ENCODE results near the gene SCN5A.

The SCN5A gene

GRCh38 chr3:38585791-38586420 lies 63.6 kb downstream of the SCN5A start:
- in situ Hi-C loops (cut with HindIII; ENCODE audit: low pct_unique_long_range_greater_than_20kb, low sequenced_read_pairs), result no loop called here
- no peak for TF ChIP-seq JUND (IDR thresholded peaks at IDR 0.05; ENCODE audit: low read depth)
- no peak for DNase-seq (ENCODE audit: low read depth in 1 of 2, low spot score in 1 of 2)

GRCh38 chr3:38583688-38584087 lies 65.8 kb downstream of the SCN5A start:
- no peak for DNase-seq (ENCODE audit: low read depth in 1 of 2, low spot score in 1 of 2)
- no peak for TF ChIP-seq JUND (IDR thresholded peaks at IDR 0.05; ENCODE audit: low read depth)
- in situ Hi-C loops (cut with HindIII; ENCODE audit: low pct_unique_long_range_greater_than_20kb, low sequenced_read_pairs), result no loop called here

DNA sequence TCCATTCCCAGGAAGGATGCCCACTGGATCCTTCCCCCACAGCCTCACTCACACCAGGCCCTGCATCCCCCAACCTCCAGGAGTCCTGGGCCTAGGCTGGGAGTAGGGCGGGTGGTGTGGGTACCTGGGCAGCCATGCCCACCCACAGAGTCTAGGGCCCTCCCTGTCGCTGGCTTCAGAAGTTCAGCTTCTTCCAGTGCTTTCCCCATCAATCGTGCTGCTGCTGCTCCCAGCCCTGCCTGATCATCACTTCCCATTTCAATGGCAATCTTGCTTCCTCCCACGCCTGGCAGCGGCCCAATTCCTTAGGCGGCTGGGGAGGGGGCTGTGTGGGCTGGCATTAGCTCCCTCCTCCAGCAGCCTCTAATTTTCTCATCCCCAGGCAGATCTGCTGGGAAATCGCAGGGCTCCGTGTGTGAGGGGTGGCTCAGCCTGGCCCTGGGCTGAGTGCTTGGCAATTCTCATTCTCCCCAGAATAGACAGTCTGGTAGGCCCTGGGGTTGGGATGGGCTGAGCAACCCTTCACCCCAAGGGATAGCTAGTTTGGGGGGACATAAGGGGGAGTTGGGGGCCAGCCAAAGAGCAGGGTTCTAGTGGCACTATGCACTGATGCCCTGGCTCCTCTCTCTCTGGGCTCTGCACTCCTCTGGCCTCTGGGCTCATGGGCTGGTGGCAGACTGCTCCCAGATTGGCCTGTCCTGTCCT lies 66.4 kb downstream of the SCN5A start:
- in situ Hi-C loops (cut with HindIII; ENCODE audit: low pct_unique_long_range_greater_than_20kb, low sequenced_read_pairs), result no loop called here
- no peak for DNase-seq (ENCODE audit: low read depth in 1 of 2, low spot score in 1 of 2)
- TF ChIP-seq JUND (IDR thresholded peaks at IDR 0.05; ENCODE audit: low read depth), result no peak

DNA sequence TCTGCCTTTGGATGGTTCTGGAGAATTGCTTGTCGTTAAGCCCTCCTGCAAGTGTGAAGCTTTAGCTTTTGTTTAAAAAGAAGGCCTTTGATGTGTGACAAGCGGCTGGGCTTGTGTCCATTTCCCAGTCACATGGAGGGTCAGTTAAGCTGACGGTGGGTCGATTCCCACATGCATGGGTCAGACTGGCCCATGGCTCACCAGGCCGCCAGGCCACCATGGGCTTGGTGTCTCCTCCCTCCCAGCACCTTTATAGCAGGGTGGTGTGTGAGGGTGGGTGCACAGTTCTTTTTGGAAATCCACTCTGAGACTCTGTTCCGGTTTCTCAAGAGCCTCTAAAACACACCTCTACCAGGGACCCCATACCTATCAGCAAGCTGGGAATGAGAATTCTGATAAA lies 67.2 kb downstream of the SCN5A start:
- no peak for TF ChIP-seq JUND (IDR thresholded peaks at IDR 0.05; ENCODE audit: low read depth)
- no peak for DNase-seq (ENCODE audit: low read depth in 1 of 2, low spot score in 1 of 2)
- in situ Hi-C loops (cut with HindIII; ENCODE audit: low pct_unique_long_range_greater_than_20kb, low sequenced_read_pairs), result no loop called here

DNA sequence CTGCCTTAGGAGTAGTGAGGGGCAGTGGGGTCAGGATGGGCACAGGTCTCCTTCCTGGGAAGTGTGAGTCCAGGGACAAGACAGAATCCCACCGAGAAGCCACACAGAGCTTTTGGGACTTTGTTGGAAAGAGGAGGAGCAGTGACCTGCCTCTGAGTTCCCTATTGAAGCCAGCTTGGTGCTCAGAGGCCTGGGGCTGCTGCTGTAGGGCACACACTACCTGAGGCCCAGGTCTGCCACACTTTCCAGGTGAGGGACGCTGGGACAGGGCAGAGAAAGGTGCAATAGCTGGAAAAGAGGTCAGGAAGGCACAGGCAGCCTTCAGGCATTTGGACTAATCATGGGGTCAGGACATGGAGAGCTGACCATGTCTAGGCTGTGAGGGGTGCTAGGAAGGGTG lies 67.7 kb downstream of the SCN5A start:
- in situ Hi-C loops (cut with HindIII; ENCODE audit: low pct_unique_long_range_greater_than_20kb, low sequenced_read_pairs), result no loop called here
- TF ChIP-seq JUND (IDR thresholded peaks at IDR 0.05; ENCODE audit: low read depth), result no peak
- DNase-seq (ENCODE audit: low read depth in 1 of 2, low spot score in 1 of 2), result no peak

- in situ Hi-C loops (cut with HindIII; ENCODE audit: low pct_unique_long_range_greater_than_20kb, low sequenced_read_pairs), result no loop called here
- TF ChIP-seq JUND (IDR thresholded peaks at IDR 0.05; ENCODE audit: low read depth), result no peak
Observed at GRCh38 chr3:38580450-38581382, 68.8 kb downstream of the SCN5A start.

GRCh38 chr3:38579551-38580449 lies 69.7 kb downstream of the SCN5A start:
- no peak for TF ChIP-seq JUND (IDR thresholded peaks at IDR 0.05; ENCODE audit: low read depth)
- in situ Hi-C loops (cut with HindIII; ENCODE audit: low pct_unique_long_range_greater_than_20kb, low sequenced_read_pairs), result no loop called here
- no peak for DNase-seq (ENCODE audit: low read depth in 1 of 2, low spot score in 1 of 2)

More at GRCh38 chr3:38580450-38581382, 68.8 kb downstream of the SCN5A start:
- no peak for DNase-seq (ENCODE audit: low read depth in 1 of 2, low spot score in 1 of 2)

- in situ Hi-C loops (cut with HindIII; ENCODE audit: low pct_unique_long_range_greater_than_20kb, low sequenced_read_pairs), result no loop called here
- peak in 1 of 2 experiments; percentile 39 for DNase-seq (ENCODE audit: low read depth in 1 of 2, low spot score in 1 of 2)
- no peak for TF ChIP-seq JUND (IDR thresholded peaks at IDR 0.05; ENCODE audit: low read depth)
Observed at GRCh38 chr3:38579141-38579540, 70.3 kb downstream of the SCN5A start.

DNA sequence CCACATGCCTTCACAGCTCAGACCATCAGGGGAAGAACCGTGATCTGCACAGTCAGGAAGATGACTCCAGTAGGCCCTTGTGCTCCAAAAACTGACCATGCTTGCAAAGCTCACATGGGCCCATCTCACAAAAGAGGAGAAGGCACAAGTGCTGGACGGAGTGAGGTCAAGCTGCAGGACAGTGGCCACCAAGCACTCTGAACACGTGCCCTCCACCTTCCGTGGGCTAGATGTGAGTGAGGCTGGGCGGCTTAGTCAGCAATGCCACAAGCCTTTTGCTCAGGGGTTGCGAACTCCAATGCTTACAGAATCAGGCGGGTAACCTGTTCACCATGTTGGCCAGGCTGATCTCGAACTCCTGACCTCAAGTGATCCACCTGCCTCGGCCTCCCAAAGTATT lies 70.9 kb downstream of the SCN5A start:
- in situ Hi-C loops (cut with HindIII; ENCODE audit: low pct_unique_long_range_greater_than_20kb, low sequenced_read_pairs), result no loop called here

GRCh38 chr3:38578081-38578475 lies 71.4 kb downstream of the SCN5A start:
- DNase-seq (ENCODE audit: low read depth in 1 of 2, low spot score in 1 of 2), result no peak
- TF ChIP-seq JUND (IDR thresholded peaks at IDR 0.05; ENCODE audit: low read depth), result no peak
- in situ Hi-C loops (cut with HindIII; ENCODE audit: low pct_unique_long_range_greater_than_20kb, low sequenced_read_pairs), result no loop called here

More for the DNA sequence above, 70.9 kb downstream of the SCN5A start:
- DNase-seq (ENCODE audit: low read depth in 1 of 2, low spot score in 1 of 2), result no peak
- no peak for TF ChIP-seq JUND (IDR thresholded peaks at IDR 0.05; ENCODE audit: low read depth)

GRCh38 chr3:38577371-38578080 lies 72.0 kb downstream of the SCN5A start:
- in situ Hi-C loops (cut with HindIII; ENCODE audit: low pct_unique_long_range_greater_than_20kb, low sequenced_read_pairs), result no loop called here
- no peak for TF ChIP-seq JUND (IDR thresholded peaks at IDR 0.05; ENCODE audit: low read depth)
- DNase-seq (ENCODE audit: low read depth in 1 of 2, low spot score in 1 of 2), result no peak

All from T47D (cell line).